Mammary epithelial cell (primary cell): Measurements from ENCODE around the gene IQSEC3.
"Not testable (repeated sequence)": the region's sequence is repeated elsewhere in the genome, so short reads cannot be mapped to it uniquely, and the experiment has no call there.

Source experiments
- CTCF ChIP-seq, 2 donors: IDR thresholded peaks in 1 of 2; conservative IDR thresholded peaks in 1 of 2; 2 replicates each; pipeline ENCODE4 v1.5.1; 2011 to 2012; ENCODE audit warnings: inconsistent platforms in 2 of 2, low read length in 2 of 2, mild to moderate bottlenecking in 2 of 2, control low read depth in 1 of 2, low read depth in 1 of 2; ENCODE audit not compliant: insufficient read depth in 1 of 2; ENCODE audit errors: extremely low read depth in 1 of 2
- EZH2 ChIP-seq: IDR thresholded peaks from 2 replicates; pipeline ENCODE4 v1.6.1; 2012; ENCODE audit warnings: low read length, inconsistent platforms, borderline replicate concordance

GRCh38 chr12:70541-70940 is 4.0 kb downstream of the IQSEC3 start:
- not testable (repeated sequence) for TF ChIP-seq EZH2; CTCF (conservative IDR thresholded peaks at IDR 0.05 in 1 of 2, IDR thresholded peaks at IDR 0.05 in 1 of 2; ENCODE audit: extremely low read depth in 1 of 2, insufficient read depth in 1 of 2, low read depth in 1 of 2, low read length in 2 of 2)
